ENCODE measurements around the gene FN3K.

The FN3K gene

DNA sequence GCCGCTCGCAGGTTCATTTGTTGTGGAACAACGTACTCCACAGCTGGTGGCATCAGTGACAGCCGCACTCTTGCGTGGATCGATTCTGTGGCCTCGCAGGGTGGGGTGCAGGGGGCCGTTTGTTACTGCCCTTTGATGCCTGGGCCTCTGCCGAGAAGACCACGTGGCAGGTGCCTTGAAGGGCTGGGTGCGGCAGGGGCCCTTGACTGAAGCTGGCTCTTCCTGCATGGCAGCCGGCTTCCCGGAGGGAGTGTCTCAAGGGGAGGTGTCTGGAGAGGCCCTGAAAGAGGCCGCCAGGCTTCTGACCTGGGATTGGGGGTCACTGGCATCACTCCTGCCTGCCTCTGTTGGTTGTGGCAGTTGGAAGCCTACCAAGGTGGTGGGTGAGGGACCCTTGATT is 60.2 kb downstream of the FN3K start:
- no peak for DNase-seq (ENCODE audit: low read depth in 2 of 2)

DNA sequence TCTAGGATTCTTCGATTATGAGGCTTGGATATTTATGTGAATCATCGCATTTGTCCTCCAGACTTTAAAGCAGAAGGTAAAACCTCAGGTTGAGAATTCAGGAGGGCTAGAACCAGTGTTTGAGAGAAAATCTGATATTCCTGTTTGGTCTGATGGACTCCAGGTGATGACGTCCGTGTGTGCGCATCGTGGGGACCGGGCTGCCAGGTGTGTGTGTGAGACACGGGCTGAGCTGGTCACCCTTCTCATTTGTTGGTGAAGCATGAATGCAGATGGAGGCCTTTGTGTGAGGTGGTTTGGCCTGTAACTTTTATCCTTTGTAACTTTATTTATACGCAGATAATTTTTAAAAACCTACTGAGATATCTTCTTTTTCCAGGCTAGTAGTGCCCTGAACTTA is 61.6 kb downstream of the FN3K start:
- no peak for DNase-seq (ENCODE audit: low read depth in 2 of 2)

DNA sequence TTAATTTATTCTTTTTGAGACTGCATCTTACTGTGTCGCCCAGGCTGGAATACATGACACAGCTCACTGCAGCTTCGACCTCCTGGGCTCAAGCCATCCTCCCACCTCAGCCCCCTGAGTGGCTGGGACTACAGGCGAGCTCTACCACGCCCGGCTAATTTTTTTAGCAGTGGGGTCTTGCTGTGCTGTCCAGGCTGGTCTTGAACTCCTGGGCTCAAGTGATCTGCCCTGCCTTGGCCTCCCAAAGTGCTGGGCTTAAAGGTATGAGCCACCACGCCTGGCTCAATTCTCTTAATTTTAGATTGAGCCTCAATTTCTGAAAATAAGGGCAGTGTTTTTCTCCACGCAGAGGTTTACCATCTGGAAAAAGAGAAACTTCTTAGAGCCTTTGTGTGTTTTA is 63.3 kb downstream of the FN3K start:
- DNase-seq (ENCODE audit: low read depth in 2 of 2): no peak

DNA sequence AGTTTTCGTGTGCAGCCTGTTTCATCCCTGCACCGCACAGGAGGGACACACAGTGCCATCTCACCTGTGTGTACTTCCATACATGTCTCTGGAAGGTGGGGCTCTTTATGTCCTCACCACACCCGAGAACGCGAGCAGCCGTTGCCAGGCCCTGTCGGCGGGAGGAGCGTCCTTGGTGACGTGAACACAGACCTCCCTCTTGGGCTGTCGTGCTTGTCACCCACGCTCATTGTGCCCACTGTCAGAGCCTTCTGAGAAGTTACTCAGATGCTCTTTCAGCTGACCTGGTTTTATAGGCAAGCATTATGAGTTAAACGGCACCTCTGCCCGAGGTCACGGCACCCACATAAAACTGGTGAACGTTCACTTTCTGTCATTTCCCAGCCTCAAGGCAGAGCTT is 64.2 kb downstream of the FN3K start:
- DNase-seq (ENCODE audit: low read depth in 2 of 2): no peak
